AG04449 (cell line): Measurements from ENCODE around the gene S100A12.

Source experiments
- CTCF ChIA-PET: fragments of 350-600 bp; formaldehyde crosslinking; extraction: SDS; loops from one replicate; lab custom pipeline; 2021; ENCODE audit warnings: antibody characterized with exemption; lab: Yijun Ruan, JAX
- POLR2A ChIA-PET: fragments of 400-600, 350-600 bp; formaldehyde crosslinking; extraction: SDS; loops from one replicate; lab custom pipeline; 2020; ENCODE audit warnings: antibody characterized with exemption, inconsistent platforms; lab: Yijun Ruan, JAX
- DNase-seq: peaks from one replicate; pipeline ENCODE4 v3.0.0-alpha.2; 2010; ENCODE audit warnings: low read depth, low spot score
- H3K4me3 ChIP-seq: 2 replicates; pipeline ENCODE4 v1.5.1; 2011; ENCODE audit warnings: low read depth, mild to moderate bottlenecking, control low read depth, low read length
- TF ChIP-seq, protein P1 (sequence below): IDR thresholded peaks from one replicate; pipeline ENCODE4 v1.5.1; 2011; ENCODE audit warnings: mild to moderate bottlenecking, moderate library complexity, low read length, control low read depth, inconsistent platforms; ENCODE audit not compliant: insufficient read depth; ENCODE audit errors: missing control alignments

S100A12 gene

GRCh38 chr1:153364156-153364555 is 11.3 kb downstream of the S100A12 start:
- ChIA-PET CTCF (interaction anchor here (1.8 kb wide), 1 partner anchor 12 kb away, joined by 5 read pairs; no protein-coding TSS in a partner anchor), POLR2A (no interaction called here)
- TF ChIP-seq, protein P1, sequence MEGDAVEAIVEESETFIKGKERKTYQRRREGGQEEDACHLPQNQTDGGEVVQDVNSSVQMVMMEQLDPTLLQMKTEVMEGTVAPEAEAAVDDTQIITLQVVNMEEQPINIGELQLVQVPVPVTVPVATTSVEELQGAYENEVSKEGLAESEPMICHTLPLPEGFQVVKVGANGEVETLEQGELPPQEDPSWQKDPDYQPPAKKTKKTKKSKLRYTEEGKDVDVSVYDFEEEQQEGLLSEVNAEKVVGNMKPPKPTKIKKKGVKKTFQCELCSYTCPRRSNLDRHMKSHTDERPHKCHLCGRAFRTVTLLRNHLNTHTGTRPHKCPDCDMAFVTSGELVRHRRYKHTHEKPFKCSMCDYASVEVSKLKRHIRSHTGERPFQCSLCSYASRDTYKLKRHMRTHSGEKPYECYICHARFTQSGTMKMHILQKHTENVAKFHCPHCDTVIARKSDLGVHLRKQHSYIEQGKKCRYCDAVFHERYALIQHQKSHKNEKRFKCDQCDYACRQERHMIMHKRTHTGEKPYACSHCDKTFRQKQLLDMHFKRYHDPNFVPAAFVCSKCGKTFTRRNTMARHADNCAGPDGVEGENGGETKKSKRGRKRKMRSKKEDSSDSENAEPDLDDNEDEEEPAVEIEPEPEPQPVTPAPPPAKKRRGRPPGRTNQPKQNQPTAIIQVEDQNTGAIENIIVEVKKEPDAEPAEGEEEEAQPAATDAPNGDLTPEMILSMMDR, result no peak
- no peak overlapping the region for H3K4me3 ChIP-seq
- DNase-seq, result no peak

GRCh38 chr1:153363641-153364040 is 11.8 kb downstream of the S100A12 start:
- CTCF ChIA-PET, result interaction anchor here (0.6 kb wide), 1 partner anchor 11 kb away, joined by 3 read pairs; no protein-coding TSS in a partner anchor
- DNase-seq, result no peak
- H3K4me3 ChIP-seq, result no peak overlapping the region
- POLR2A ChIA-PET, result no interaction called here
- TF ChIP-seq, protein P1, result no peak

- no peak for DNase-seq
- ChIA-PET POLR2A (no interaction called here), CTCF (interaction anchor here (0.8 to 14.9 kb wide), 2 partner anchors 10 to 129 kb away, joined by 4 to 527 read pairs; no protein-coding TSS in a partner anchor)
- TF ChIP-seq, protein P1, result no peak
- no peak overlapping the region for H3K4me3 ChIP-seq
Measured at GRCh38 chr1:153362187-153362775, 13.1 kb downstream of the S100A12 start.

DNA sequence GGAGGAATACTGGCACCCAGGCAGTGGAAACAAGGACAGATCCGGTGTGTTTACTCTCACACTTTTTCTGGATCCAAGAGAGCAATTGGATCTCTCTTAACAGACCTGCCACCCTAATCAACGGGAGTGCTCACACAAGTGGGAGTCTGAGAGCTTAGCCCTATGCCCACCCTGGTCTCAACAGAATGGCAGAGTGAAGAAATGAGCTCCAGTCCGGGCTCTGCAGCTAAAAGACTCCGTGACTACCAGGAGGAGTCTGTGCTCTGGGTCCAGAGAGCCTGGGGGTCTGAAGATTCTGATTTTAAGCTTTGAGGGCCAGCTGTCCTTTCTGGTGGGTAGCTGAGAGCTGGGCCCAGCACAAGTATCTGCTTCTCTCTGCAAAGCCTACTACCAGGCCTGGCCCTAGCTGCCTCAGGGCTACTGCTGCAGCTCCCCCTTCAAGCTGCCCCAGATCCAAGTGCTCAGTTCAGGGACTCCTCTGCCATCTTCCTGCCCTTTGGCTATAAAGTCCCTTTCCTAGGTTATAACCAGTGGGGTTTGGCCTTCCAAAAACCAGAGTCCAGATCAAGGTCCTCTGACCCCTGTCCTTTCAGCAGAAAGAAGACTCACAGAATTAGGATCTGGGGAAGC is 13.8 kb downstream of the S100A12 start:
- no peak for DNase-seq
- ChIA-PET CTCF (interaction anchor here (0.8 to 14.9 kb wide), 2 partner anchors 9 to 130 kb away, joined by 4 to 527 read pairs; no protein-coding TSS in a partner anchor), POLR2A (no interaction called here)

DNA sequence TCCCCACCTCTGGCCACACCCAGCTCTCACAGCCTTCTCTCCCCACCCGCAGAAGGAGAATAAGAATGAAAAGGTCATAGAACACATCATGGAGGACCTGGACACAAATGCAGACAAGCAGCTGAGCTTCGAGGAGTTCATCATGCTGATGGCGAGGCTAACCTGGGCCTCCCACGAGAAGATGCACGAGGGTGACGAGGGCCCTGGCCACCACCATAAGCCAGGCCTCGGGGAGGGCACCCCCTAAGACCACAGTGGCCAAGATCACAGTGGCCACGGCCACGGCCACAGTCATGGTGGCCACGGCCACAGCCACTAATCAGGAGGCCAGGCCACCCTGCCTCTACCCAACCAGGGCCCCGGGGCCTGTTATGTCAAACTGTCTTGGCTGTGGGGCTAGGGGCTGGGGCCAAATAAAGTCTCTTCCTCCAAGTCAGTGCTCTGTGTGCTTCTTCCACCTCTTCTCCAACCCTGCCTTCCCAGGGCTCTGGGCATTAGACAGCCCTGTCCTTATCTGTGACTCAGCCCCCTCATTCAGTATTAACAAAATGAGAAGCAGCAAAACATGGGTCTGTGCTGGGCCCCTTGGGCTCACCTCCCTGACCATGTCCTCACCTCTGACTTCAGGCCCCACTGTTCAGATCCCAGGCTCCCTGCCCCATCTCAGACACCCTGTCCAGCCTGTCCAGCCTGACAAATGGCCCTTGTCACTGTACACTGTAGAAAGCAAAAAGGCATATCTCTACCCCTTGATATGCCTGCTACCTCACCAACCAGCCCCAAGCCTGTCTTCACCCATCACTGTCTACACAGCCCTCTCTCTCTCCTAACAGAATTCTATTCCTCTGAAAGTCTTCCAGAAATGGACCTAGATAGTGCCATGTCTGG is 14.6 kb downstream of the S100A12 start:
- ChIA-PET CTCF (interaction anchor here (1.3 to 14.9 kb wide), 2 partner anchors 9 to 131 kb away, joined by 5 to 527 read pairs; no protein-coding TSS in a partner anchor), POLR2A (interaction anchor here (0.6 kb wide), 1 partner anchor 173 kb away, joined by 3 read pairs; no protein-coding TSS in a partner anchor)
- TF ChIP-seq, protein P1, result no peak
- DNase-seq, result no peak
- H3K4me3 ChIP-seq, result no peak overlapping the region

More for the DNA sequence above, 13.8 kb downstream of the S100A12 start:
- TF ChIP-seq, protein P1, result no peak
- no peak overlapping the region for H3K4me3 ChIP-seq

DNA sequence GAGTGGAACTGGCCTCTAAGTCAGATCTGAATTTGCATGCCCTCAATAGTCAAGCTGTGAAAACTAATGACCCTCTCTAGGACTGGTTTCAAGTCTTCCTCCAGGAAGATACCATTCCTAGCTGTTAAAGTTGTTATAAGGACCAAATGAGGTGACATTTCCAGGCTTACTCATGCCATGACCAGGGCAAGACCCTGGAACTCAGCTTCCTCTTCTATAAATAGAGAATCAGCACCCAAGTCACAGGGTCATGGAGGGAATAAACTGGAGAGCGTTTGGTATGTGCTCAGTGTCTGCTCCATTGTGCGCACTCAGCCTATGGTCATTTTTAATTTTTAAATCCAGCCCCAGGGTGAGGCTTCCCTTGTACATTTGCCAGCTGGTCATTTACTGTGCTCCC is 15.2 kb downstream of the S100A12 start:
- DNase-seq, result no peak
- no peak overlapping the region for H3K4me3 ChIP-seq
- POLR2A ChIA-PET, result interaction anchor here (0.6 kb wide), 1 partner anchor 174 kb away, joined by 3 read pairs; no protein-coding TSS in a partner anchor
- CTCF ChIA-PET, result interaction anchor here (1.3 to 14.9 kb wide), 2 partner anchors 8 to 132 kb away, joined by 5 to 527 read pairs; no protein-coding TSS in a partner anchor
- TF ChIP-seq, protein P1, result no peak
